IPS-20b (cell line): Measurements from ENCODE around the gene KRT8.
"Not testable (repeated sequence)": the region's sequence is repeated elsewhere in the genome, so short reads cannot be mapped to it uniquely, and the experiment has no call there.

Experiments
- H3K27ac ChIP-seq: one replicate; pipeline ENCODE4 v1.5.1; 2013; ENCODE audit warnings: low read length
- H3K27me3 ChIP-seq: 2 replicates; pipeline ENCODE4 v1.6.1; 2013; ENCODE audit warnings: mild to moderate bottlenecking, low read length, inconsistent platforms; ENCODE audit not compliant: insufficient read depth
- H3K36me3 ChIP-seq: 2 replicates; pipeline ENCODE4 v1.6.1; 2013; ENCODE audit warnings: low read depth, mild to moderate bottlenecking, inconsistent platforms, low read length, moderate library complexity; ENCODE audit not compliant: insufficient read depth
- H3K4me1 ChIP-seq: 2 replicates; pipeline ENCODE4 v1.6.1; 2013; ENCODE audit warnings: mild to moderate bottlenecking, control low read depth, inconsistent platforms, low read length, moderate library complexity; ENCODE audit not compliant: insufficient read depth
- H3K4me3 ChIP-seq: 2 replicates; pipeline ENCODE4 v1.5.1; 2013; ENCODE audit warnings: mild to moderate bottlenecking, low read length, inconsistent platforms
- H3K9ac ChIP-seq: 2 replicates; pipeline ENCODE4 v1.6.1; 2013; ENCODE audit warnings: low read depth, mild to moderate bottlenecking, inconsistent platforms, low read length, moderate library complexity
- H3K9me3 ChIP-seq: 2 replicates; pipeline ENCODE4 v1.6.1; 2013; ENCODE audit warnings: mild to moderate bottlenecking, low read depth, low read length, inconsistent platforms; ENCODE audit not compliant: insufficient read depth

The KRT8 gene

DNA sequence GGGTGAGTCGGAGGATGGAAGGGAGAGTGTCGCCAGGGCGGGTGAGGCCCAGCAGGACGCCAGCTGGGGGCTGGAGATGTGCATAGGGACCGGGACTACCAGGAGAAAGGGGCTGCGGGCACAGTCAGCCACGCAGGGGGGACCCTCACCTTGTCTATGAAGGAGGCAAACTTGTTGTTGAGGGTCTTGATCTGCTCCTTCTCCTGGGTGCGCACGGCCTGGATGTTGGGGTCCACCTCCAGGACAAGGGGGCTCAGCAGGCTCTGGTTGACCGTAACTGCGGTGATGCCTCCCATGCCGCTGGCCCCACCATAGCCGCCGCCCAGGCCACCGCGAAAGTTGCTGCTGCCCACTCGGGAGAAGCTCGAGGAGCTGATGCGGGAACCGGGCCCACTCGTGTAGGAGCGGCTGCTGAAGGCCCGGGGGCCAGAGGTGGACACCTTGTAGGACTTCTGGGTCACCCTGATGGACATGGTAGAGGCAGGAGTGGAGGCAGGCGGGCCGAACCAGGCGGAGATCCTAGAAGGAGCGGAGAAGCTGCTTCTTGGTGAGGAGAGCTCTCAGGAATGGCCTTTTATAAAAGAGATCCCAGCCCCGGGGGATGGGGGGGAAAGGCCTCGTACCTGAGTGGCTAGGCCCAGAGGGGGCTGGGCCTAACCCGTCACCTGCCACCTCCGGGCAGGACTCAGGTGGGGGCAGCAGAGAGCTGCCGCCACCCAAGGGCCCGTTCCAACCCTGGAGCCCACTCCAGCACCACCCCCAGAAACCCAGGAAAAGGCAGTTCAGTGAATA lies at the start of gene KRT8:
Gene KRT8 (minus strand): TSS at position 568 of the 792 bp plus-strand sequence. CDS start 95 bp downstream, at position 473.
- not testable (repeated sequence) for H3K9me3 ChIP-seq, H3K27me3 ChIP-seq
- H3K4me1 ChIP-seq, result peaks cover 31% of the 10 kb centered on the region
- peak within 1 kb of the TSS; percentile 95 for H3K9ac ChIP-seq
- H3K4me3 ChIP-seq, result peak within 1 kb of the TSS; percentile 99
- H3K27ac ChIP-seq, result peak within 1 kb of the TSS; percentile 53
- peaks cover 26% of the 10 kb centered on the region for H3K36me3 ChIP-seq

DNA sequence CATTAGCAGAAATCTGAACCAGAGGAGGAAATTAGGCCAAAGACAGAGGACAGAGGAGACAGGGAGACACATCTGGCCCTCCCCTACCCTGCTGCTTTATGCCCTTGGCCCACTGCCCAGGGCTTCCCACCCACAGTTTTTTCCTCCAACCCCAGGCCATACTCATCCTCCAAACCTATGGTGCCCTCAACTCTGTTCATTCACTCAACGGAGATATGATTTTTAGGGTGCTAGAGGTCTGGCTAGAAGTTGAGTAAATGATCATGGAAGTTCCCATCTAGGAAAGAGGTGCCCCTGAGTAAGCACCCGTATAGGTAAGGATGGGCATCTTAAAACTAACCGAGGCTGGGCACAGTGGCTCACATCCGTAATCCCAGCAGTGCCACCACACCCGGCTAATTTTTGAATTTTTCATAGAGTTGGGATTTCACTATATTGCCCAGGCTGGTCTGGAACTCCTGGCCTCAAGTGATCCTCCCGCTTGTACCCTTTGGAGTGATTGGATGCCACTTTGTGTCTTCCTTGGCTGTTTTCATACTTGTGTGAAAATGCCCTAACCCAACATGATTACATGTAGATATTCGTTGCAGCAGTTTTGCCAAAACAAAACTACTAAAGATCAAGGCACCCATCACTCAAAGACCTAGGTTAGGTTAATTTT lies 48.4 kb upstream of the KRT8 start:
- Histone ChIP-seq H3K27me3 (no peaks in the 10 kb centered on the region), H3K27ac (no peak overlapping the region), H3K4me1 (peaks cover 8% of the 10 kb centered on the region; the same call in 1 of the 2 replicates), H3K9ac (no peak overlapping the region), H3K36me3 (peaks cover 39% of the 10 kb centered on the region), H3K4me3 (no peak overlapping the region), H3K9me3 (no peaks in the 10 kb centered on the region)

DNA sequence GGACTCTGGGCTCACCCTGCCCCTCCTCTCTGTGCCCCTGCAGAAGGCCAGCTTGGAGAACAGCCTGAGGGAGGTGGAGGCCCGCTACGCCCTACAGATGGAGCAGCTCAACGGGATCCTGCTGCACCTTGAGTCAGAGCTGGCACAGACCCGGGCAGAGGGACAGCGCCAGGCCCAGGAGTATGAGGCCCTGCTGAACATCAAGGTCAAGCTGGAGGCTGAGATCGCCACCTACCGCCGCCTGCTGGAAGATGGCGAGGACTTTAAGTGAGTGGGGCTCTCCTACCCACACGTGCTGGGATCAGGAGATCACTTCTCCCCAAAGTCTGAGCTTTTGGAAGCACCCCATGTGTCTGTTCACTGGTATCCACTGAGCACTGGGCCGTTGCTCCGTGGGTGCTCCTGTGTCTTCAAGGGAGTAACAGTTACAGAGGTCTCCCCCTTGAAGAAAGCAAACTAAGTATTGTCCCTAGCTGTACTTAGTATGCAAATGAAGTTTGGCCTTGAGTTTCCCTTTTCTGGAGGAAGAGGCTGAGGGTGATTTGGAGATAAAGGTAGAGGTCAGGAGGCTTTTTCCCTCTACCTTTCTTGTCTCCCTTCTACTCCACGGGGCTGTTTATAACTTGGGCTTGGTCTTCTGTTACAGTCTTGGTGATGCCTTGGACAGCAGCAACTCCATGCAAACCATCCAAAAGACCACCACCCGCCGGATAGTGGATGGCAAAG lies 47.4 kb upstream of the KRT8 start:
- Histone ChIP-seq H3K27me3 (no peaks in the 10 kb centered on the region), H3K36me3 (peaks cover 39% of the 10 kb centered on the region), H3K9me3 (no peaks in the 10 kb centered on the region), H3K27ac (no peak overlapping the region), H3K9ac (no peak overlapping the region), H3K4me1 (peaks cover 14% of the 10 kb centered on the region; the same call in 1 of the 2 replicates), H3K4me3 (no peak overlapping the region)

DNA sequence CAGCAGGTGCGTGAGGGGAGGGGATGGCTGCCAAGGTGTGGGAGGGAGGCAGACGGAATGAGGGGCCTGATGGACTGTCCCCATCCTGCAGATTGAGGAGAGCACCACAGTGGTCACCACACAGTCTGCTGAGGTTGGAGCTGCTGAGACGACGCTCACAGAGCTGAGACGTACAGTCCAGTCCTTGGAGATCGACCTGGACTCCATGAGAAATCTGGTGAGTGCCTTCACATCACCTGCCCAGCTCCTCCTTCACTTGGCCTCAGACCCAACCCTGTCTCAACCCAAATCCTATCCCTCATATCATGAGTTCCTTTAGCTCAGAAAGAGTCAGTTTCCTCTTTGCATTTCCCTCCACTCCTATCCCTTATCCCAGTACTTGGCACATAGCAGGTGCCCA lies 46.8 kb upstream of the KRT8 start:
- Histone ChIP-seq H3K9ac (no peak overlapping the region), H3K4me3 (peak overlapping the region; percentile 97; the same call in 1 of the 2 replicates)

DNA sequence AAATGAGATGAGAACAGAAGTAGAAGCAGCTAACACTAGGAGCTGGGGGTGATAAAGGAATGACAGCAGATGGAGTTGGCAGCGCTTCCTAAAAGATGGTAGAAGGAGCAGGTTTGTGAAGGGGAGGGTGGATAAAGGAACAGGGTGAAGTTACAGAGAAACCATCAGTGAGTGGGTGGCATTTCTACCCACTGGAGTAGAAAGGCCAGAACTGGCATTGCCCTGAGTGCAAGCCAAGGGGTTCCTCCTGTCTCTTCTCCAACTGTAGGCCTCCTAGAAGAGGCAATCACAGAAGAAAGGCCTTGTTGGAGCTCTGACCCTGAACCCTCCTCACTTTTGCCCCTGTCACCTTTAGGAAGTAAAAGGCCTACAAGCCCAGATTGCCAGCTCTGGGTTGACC lies 46.2 kb upstream of the KRT8 start:
- H3K27ac ChIP-seq, result no peak overlapping the region
- H3K4me1 ChIP-seq, result peaks cover 23% of the 10 kb centered on the region
- no peak overlapping the region for H3K9ac ChIP-seq
- no peaks in the 10 kb centered on the region for H3K9me3 ChIP-seq
- peaks cover 39% of the 10 kb centered on the region for H3K36me3 ChIP-seq
- peak overlapping the region; percentile 97 for H3K4me3 ChIP-seq
- H3K27me3 ChIP-seq, result no peaks in the 10 kb centered on the region

More for the DNA sequence above, 46.8 kb upstream of the KRT8 start:
- Histone ChIP-seq H3K27me3 (no peaks in the 10 kb centered on the region), H3K36me3 (peaks cover 39% of the 10 kb centered on the region), H3K27ac (no peak overlapping the region), H3K4me1 (peaks cover 18% of the 10 kb centered on the region), H3K9me3 (no peaks in the 10 kb centered on the region)

DNA sequence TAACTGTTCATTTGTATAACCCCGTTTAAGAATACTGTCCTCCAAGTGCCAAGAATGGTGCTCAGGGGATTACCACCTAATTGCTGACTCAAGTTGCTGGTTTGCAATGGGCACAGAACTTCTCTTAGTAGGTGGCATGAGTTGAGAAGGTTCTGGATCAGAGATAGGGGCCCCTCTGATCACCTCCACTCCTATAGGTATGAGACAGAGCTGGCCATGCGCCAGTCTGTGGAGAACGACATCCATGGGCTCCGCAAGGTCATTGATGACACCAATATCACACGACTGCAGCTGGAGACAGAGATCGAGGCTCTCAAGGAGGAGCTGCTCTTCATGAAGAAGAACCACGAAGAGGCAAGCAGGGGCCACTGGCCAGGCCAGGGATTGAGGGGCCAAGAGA lies 45.7 kb upstream of the KRT8 start:
- no peaks in the 10 kb centered on the region for H3K9me3 ChIP-seq
- H3K36me3 ChIP-seq, result peaks cover 39% of the 10 kb centered on the region
- peak overlapping the region; percentile 96; the same call in 1 of the 2 replicates for H3K9ac ChIP-seq
- H3K27me3 ChIP-seq, result no peaks in the 10 kb centered on the region
- peak overlapping the region; percentile 97 for H3K4me3 ChIP-seq
- H3K4me1 ChIP-seq, result peaks cover 27% of the 10 kb centered on the region
- H3K27ac ChIP-seq, result no peak overlapping the region

DNA sequence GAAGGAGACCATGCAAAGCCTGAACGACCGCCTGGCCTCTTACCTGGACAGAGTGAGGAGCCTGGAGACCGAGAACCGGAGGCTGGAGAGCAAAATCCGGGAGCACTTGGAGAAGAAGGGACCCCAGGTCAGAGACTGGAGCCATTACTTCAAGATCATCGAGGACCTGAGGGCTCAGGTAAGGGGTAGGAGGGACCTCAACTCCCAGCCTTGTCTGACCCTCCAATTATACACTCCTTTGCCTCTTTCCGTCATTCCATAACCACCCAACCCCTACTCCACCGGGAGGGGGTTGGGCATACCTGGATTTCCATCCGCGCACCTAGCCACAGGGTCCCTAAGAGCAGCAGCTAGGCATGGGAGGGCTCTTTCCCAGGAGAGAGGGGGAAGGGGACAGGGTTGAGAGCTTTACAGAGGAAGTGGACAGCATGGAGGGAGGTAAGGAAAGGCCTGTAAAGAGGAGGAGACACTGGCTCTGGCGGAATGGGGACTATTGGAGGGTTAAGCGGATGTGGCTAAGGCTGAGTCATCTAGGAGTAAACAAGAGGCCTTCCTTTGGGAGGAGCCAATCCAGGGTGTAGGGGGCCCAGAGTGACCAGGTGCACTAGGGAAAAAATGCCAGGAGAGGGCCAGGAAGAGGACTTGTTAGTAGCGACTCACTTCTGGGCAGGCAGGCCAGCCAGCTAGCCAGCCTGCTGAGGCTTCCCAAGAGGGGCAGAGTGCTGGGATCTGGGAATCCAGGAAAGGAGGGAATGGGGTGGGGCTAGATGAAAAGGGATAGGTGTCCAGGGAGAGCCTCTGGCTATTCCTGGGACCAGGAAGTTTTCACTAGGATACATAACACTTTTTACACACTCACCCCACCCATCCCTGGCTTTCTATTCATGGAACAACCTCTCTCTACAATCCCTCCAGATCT lies 44.8 kb upstream of the KRT8 start:
- no peaks in the 10 kb centered on the region for H3K27me3 ChIP-seq
- peak overlapping the region; percentile 96 for H3K9ac ChIP-seq
- H3K27ac ChIP-seq, result peak overlapping the region; percentile 68
- H3K4me1 ChIP-seq, result peaks cover 35% of the 10 kb centered on the region
- H3K9me3 ChIP-seq, result no peaks in the 10 kb centered on the region
- peak overlapping the region; percentile 97 for H3K4me3 ChIP-seq
- peaks cover 39% of the 10 kb centered on the region for H3K36me3 ChIP-seq

DNA sequence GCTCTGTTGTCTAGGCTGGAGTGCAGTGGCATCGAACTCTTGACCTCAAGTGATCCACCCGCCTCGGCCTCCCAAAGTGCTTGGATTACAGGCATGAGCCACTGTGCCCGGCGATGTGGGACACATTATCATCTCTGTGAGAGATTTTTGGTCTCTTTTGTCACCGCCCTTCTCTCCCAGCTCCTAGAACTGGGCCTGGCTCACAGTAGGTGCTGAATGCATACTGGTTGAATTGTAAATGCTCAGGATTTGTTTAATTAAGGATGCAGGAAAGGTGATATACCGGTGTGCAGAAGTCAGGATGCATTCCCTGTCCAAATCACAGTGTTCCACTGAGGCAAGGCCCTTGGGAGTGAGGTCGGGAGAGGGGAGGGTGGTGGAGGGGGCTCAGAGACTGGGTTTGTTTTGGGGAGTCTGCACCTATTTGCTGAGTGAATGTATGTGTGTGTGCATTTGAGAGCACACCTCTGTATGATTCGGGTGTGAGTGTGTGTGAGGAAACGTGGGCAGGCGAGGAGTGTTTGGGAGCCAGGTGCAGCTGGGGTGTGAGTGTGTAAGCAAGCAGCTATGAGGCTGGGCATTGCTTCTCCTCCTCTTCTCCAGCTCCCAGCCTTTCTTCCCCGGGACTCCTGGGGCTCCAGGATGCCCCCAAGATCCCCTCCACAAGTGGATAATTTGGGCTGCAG lies 43.0 kb upstream of the KRT8 start:
- Histone ChIP-seq H3K9ac (peak overlapping the region; percentile 96), H3K4me1 (peaks cover 36% of the 10 kb centered on the region), H3K36me3 (peaks cover 32% of the 10 kb centered on the region), H3K27ac (peak overlapping the region; percentile 27), H3K4me3 (peak overlapping the region; percentile 97), H3K27me3 (no peaks in the 10 kb centered on the region), H3K9me3 (no peaks in the 10 kb centered on the region)

DNA sequence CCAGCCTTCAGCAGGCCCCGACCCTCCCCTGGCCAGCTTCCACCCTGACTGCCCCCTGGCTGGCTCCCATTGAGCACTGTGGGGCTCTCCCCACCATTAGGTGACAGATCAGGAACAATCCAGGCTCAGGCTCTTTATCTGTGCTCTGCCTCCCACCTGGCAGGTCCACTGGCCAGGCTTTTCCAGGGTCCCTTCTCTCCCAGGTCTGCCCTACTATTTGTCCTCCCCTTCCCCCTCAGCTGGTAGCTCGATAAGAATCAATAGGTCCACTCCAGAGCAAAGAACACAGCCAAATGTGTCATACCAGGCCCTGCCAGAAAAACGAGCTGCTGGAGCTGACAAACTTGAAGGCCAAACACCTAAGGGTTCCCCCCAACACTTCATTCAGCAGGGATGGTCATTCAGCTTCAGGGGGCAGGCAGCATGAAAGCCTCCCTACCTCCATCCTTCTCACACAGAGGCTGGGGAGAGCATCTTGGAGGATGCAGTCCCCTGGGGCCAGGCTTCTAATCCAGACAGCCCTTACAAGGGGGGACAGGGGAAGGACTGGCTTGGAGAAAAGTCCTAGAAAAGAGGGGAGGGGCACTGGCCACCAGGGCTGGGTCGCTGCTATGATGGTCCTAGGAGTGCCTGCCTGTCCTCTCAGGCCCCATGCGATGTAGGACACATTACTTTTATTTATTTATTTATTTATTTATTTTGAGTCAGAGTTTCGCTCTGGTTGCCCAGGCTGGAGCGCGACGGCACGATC lies 42.1 kb upstream of the KRT8 start:
- H3K27ac ChIP-seq, result peak overlapping the region; percentile 74
- peaks cover 23% of the 10 kb centered on the region for H3K36me3 ChIP-seq
- peak overlapping the region; percentile 48 for H3K4me3 ChIP-seq
- no peaks in the 10 kb centered on the region for H3K9me3 ChIP-seq
- H3K9ac ChIP-seq, result peak overlapping the region; percentile 44; the same call in 1 of the 2 replicates
- H3K27me3 ChIP-seq, result no peaks in the 10 kb centered on the region
- peaks cover 36% of the 10 kb centered on the region for H3K4me1 ChIP-seq

DNA sequence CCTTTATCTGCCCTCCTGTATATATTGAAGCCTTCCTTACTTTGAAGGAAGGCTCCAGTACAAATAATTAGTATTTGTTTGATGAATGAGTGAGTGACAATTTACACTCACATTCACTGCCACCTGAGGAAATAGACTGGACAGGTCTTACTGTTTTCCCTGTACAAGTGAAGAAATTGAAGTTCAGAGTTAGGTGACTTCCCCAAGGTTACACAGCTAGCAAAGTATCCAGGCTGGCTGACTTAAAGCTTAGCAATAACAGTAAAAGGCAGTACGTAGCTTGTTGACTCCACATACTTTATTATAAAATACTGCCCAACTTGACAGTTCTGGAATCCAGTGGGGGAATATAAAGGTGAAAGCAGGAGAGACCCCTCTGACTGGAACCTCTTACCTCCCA lies 41.5 kb upstream of the KRT8 start:
- peak overlapping the region; percentile 74 for H3K27ac ChIP-seq
- peaks cover 17% of the 10 kb centered on the region for H3K36me3 ChIP-seq
- peaks cover 36% of the 10 kb centered on the region for H3K4me1 ChIP-seq
- peak overlapping the region; percentile 44 for H3K9ac ChIP-seq
- no peaks in the 10 kb centered on the region for H3K27me3 ChIP-seq
- peak overlapping the region; percentile 48 for H3K4me3 ChIP-seq
- H3K9me3 ChIP-seq, result no peaks in the 10 kb centered on the region
